H1 (cell line): ENCODE results near the gene NFYA. TPM values are rescaled to one million over a fixed set of nuclear protein-coding genes. Genes with fewer than 3 reads are reported as not detected.

Experiments used
- CHD7 ChIP-seq: fragments of 300-600 bp; sonication (generic); IDR thresholded peaks from 2 replicates; pipeline ENCODE4 v1.7.1; 2012; ENCODE audit warnings: low read length, moderate library complexity, mild to moderate bottlenecking, inconsistent platforms; ENCODE audit not compliant: insufficient replicate concordance
- CREB1 ChIP-seq: IDR thresholded peaks from 2 replicates; pipeline ENCODE4 v1.6.1; 2012; ENCODE audit warnings: inconsistent platforms
- JUND ChIP-seq: IDR thresholded peaks from 2 replicates; pipeline ENCODE4 v1.6.1; 2011; ENCODE audit warnings: mild to moderate bottlenecking, improper control_type of control experiment, low read length
- NRF1 ChIP-seq: IDR thresholded peaks from 2 replicates; pipeline ENCODE4 v1.6.1; 2011; ENCODE audit warnings: mild to moderate bottlenecking, low read depth, low read length, improper control_type of control experiment
- TAF1 ChIP-seq: IDR thresholded peaks from 2 replicates; pipeline ENCODE4 v1.6.1; 2011; ENCODE audit warnings: mild to moderate bottlenecking, low read depth, low read length
- TBP ChIP-seq: IDR thresholded peaks from 2 replicates; pipeline ENCODE4 v1.6.1; 2011; ENCODE audit warnings: low read depth, low read length, improper control_type of control experiment
- TCF12 ChIP-seq: IDR thresholded peaks from 2 replicates; pipeline ENCODE4 v1.6.1; 2011; ENCODE audit warnings: low read depth, mild to moderate bottlenecking, low read length
- polyA plus RNA-seq, 7 experiments: library from polyadenylated mRNA; depleted of rRNA in 3 of 7; stranded (reverse) in 5 of 7; unstranded in 2 of 7; fragments of >200 nt in 5 of 7; fragments of 200-250 nt in 2 of 7; gene quantifications; 1 replicate in 5 of 7; 2 replicates in 1 of 7; 4 replicates in 1 of 7; pipeline versions ENCODE4 v1.2.1 to v1.2.3, GENCODE V29; 2011 to 2013; ENCODE audit warnings: missing spikeins in 2 of 7, mixed read lengths in 2 of 7
- total RNA-seq: library from RNA; stranded (reverse); fragmentation: NEBNext Ultra II Directional; extraction: Animal tissue kit (Norgen Biotek cat#: 25700); gene quantifications from 2 replicates; pipeline ENCODE4 v1.2.1, GENCODE V29; 2021
- TF ChIP-seq, protein P1 (sequence below): IDR thresholded peaks from 2 replicates; pipeline ENCODE4 v1.6.1; 2012; ENCODE audit warnings: low read length, inconsistent platforms

NFYA gene
- total and polyA plus RNA-seq, 2 of the 8 experiments (the other 6 are each of a cell fraction or from before 2014, with no cell fraction given): 19.8 to 33.7 TPM

- TF ChIP-seq, protein P1, sequence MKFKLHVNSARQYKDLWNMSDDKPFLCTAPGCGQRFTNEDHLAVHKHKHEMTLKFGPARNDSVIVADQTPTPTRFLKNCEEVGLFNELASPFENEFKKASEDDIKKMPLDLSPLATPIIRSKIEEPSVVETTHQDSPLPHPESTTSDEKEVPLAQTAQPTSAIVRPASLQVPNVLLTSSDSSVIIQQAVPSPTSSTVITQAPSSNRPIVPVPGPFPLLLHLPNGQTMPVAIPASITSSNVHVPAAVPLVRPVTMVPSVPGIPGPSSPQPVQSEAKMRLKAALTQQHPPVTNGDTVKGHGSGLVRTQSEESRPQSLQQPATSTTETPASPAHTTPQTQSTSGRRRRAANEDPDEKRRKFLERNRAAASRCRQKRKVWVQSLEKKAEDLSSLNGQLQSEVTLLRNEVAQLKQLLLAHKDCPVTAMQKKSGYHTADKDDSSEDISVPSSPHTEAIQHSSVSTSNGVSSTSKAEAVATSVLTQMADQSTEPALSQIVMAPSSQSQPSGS: no peak
- 0 out of 2 replicates have a peak, but pooled peaks have one; percentile 51 for TF ChIP-seq TBP
- no peak for TF ChIP-seq TCF12
- TF ChIP-seq TAF1: peak; percentile 64; the same call in 1 of the 2 replicates
- peak; percentile 35; the same call in 1 of the 2 replicates for TF ChIP-seq CREB1
- TF ChIP-seq NRF1: no peak
- no peak for TF ChIP-seq JUND
- no peak for TF ChIP-seq CHD7
These were observed 1.3 kb upstream of the NFYA start (continued) for GRCh38 chr6:41071501-41071922.
